Measurements from ENCODE around the gene TRAF1. TPM values are rescaled to one million over a fixed set of nuclear protein-coding genes. Genes with fewer than 3 reads are reported as not detected.

TRAF1 gene
- total RNA-seq, 1 donor from 2014 or later: 16.7 TPM

- Histone ChIP-seq H3K36me3 (peaks cover 27 to 33% of the 10 kb centered on the region in 2 donors), H3K27me3 (no peaks in the 10 kb centered on the region), H3K9me3 (no peaks in the 10 kb centered on the region), H3K4me3 (no peak overlapping the region), H3K27ac (peak overlapping the region; percentile 63 to 98), H3K4me1 (peaks cover 28 to 45% of the 10 kb centered on the region in 2 donors)
- intact Hi-C loops (cut with DNase I): loop anchor here (2.0 kb wide), 1 partner anchor 20 kb away; no protein-coding TSS in a partner anchor
- TF ChIP-seq, protein P1, sequence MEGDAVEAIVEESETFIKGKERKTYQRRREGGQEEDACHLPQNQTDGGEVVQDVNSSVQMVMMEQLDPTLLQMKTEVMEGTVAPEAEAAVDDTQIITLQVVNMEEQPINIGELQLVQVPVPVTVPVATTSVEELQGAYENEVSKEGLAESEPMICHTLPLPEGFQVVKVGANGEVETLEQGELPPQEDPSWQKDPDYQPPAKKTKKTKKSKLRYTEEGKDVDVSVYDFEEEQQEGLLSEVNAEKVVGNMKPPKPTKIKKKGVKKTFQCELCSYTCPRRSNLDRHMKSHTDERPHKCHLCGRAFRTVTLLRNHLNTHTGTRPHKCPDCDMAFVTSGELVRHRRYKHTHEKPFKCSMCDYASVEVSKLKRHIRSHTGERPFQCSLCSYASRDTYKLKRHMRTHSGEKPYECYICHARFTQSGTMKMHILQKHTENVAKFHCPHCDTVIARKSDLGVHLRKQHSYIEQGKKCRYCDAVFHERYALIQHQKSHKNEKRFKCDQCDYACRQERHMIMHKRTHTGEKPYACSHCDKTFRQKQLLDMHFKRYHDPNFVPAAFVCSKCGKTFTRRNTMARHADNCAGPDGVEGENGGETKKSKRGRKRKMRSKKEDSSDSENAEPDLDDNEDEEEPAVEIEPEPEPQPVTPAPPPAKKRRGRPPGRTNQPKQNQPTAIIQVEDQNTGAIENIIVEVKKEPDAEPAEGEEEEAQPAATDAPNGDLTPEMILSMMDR (IDR thresholded peaks at IDR 0.05): no peak
- DNase-seq (ENCODE audit: low spot score in 2 of 2): peak; percentile 65 to 83
These were observed 12.2 kb downstream of the TRAF1 start for GRCh38 chr9:120914396-120914795.

GRCh38 chr9:120913647-120914264 lies 12.8 kb downstream of the TRAF1 start:
- H3K36me3 ChIP-seq: peaks cover 34 to 40% of the 10 kb centered on the region in 2 donors
- DNase-seq (ENCODE audit: low spot score in 2 of 2): no peak
- no peaks in the 10 kb centered on the region for H3K9me3 ChIP-seq
- intact Hi-C loops (cut with DNase I): loop anchor here (2.0 kb wide), 1 partner anchor 19 kb away; no protein-coding TSS in a partner anchor
- peaks cover 21 to 40% of the 10 kb centered on the region in 2 donors for H3K4me1 ChIP-seq
- TF ChIP-seq, protein P1 (IDR thresholded peaks at IDR 0.05): no peak
- peak overlapping the region; percentile 63 to 98 for H3K27ac ChIP-seq
- H3K4me3 ChIP-seq: no peak overlapping the region
- H3K27me3 ChIP-seq: no peaks in the 10 kb centered on the region

DNA sequence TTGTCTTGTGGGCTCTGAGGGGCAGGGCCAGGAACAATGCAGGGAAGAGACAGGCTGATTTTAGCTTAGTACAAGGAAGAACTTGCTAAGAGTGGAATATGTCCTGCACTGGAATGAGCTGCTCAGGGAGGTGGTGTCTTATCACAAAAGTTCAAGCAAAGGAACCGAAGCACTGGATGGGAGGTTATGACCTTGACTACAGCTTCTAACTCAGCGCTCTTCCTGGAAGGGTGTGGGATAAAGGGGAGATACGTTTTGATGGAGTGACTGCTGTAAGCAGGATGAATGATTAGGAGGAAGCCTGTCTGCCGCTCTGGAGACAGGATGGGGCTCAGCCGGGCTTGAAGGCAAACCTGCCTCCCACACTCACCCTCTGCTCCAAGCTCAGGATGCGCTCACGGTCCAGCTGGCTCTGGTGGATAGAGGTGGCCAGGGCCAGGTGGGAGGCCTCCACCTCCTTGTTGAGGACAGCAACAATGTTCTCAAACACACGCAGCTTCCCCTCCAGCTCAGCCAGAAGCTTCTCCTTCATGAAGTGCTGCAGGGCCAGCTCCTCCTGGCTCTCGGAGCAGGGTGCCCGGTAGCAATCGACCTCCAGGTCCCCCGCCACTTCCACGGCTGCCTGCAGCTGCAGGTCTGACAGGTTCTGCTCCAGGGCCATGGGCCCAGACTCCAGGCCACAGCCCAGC lies 13.5 kb downstream of the TRAF1 start:
- Histone ChIP-seq H3K27ac (peak overlapping the region in 1 of 2 donors; percentile 9), H3K4me3 (no peak overlapping the region), H3K4me1 (peaks cover 19 to 35% of the 10 kb centered on the region in 2 donors), H3K36me3 (peaks cover 37 to 43% of the 10 kb centered on the region in 2 donors), H3K27me3 (no peaks in the 10 kb centered on the region), H3K9me3 (no peaks in the 10 kb centered on the region)
- intact Hi-C loops (cut with DNase I): no loop called here
- TF ChIP-seq, protein P1 (IDR thresholded peaks at IDR 0.05): no peak
- DNase-seq (ENCODE audit: low spot score in 2 of 2): no peak

- Histone ChIP-seq H3K4me1 (peaks cover 19 to 31% of the 10 kb centered on the region in 2 donors), H3K9me3 (no peaks in the 10 kb centered on the region), H3K36me3 (peaks cover 37 to 43% of the 10 kb centered on the region in 2 donors), H3K27ac (peak overlapping the region in 1 of 2 donors; percentile 39), H3K27me3 (no peaks in the 10 kb centered on the region), H3K4me3 (no peak overlapping the region)
- TF ChIP-seq, protein P1 (IDR thresholded peaks at IDR 0.05): no peak
- intact Hi-C loops (cut with DNase I): no loop called here
- DNase-seq (ENCODE audit: low spot score in 2 of 2): no peak
These were observed 15.2 kb downstream of the TRAF1 start for GRCh38 chr9:120911295-120911837.

- intact Hi-C loops (cut with DNase I): no loop called here
- DNase-seq (ENCODE audit: low spot score in 2 of 2): no peak
- Histone ChIP-seq H3K9me3 (no peaks in the 10 kb centered on the region), H3K36me3 (peaks cover 37 to 43% of the 10 kb centered on the region in 2 donors), H3K27me3 (no peaks in the 10 kb centered on the region), H3K27ac (peak overlapping the region; percentile 66 to 68), H3K4me1 (peaks cover 12 to 24% of the 10 kb centered on the region in 2 donors), H3K4me3 (no peak overlapping the region)
- TF ChIP-seq, protein P1 (IDR thresholded peaks at IDR 0.05): no peak
These were observed 16.0 kb downstream of the TRAF1 start for GRCh38 chr9:120910643-120911042.

Data from ascending aorta (tissue), 2 donors.